CD8-positive, alpha-beta memory T cell (primary cell): ENCODE data around the gene SEMA3A. TPM values are rescaled to one million over a fixed set of nuclear protein-coding genes. Genes with fewer than 3 reads are reported as not detected.

Experiments
- CTCF ChIA-PET: fragments of 350-600 bp; sonication (Branson Sonifier 250); formaldehyde crosslinking; loops from one replicate; lab custom pipeline; 2021; ENCODE audit warnings: antibody characterized with exemption; lab: Charles Lee
- POLR2A ChIA-PET: fragments of 350-600 bp; sonication (Branson Sonifier 250); formaldehyde crosslinking; loops from one replicate; lab custom pipeline; 2021; ENCODE audit warnings: antibody characterized with exemption; lab: Charles Lee
- DNase-seq, 5 donors: peaks; one replicate each; pipeline versions ENCODE4 v3.0.0 to v3.0.0-alpha.2; 2020 to 2022; ENCODE audit warnings: mixed read lengths in 1 of 5
- H3K27ac ChIP-seq: one replicate; pipeline ENCODE4 v1.7.0; 2013; ENCODE audit warnings: low read depth, mild to moderate bottlenecking, low read length, moderate library complexity
- H3K27me3 ChIP-seq: 2 replicates; pipeline ENCODE4 v1.7.0; 2013; ENCODE audit warnings: low read length, mild to moderate bottlenecking; ENCODE audit not compliant: insufficient read depth, poor library complexity, severe bottlenecking
- H3K36me3 ChIP-seq: 2 replicates; pipeline ENCODE4 v1.7.0; 2013; ENCODE audit warnings: mild to moderate bottlenecking, low read length, moderate library complexity; ENCODE audit not compliant: insufficient read depth
- H3K4me1 ChIP-seq: 2 replicates; pipeline ENCODE4 v1.7.0; 2013; ENCODE audit warnings: mild to moderate bottlenecking, low read length, moderate library complexity; ENCODE audit not compliant: insufficient read depth
- H3K4me3 ChIP-seq: 2 replicates; pipeline ENCODE4 v1.7.0; 2013; ENCODE audit warnings: mild to moderate bottlenecking, low read length
- H3K9me3 ChIP-seq: 2 replicates; pipeline ENCODE4 v1.7.0; 2013; ENCODE audit warnings: mild to moderate bottlenecking, low read length
- H3K27ac Mint-ChIP-seq, 8 donors: one replicate each; pipeline ENCODE4 v1.8.0; 2020 to 2021; ENCODE audit warnings: mixed read lengths in 8 of 8, mild to moderate bottlenecking in 6 of 8, inconsistent platforms in 3 of 8, moderate library complexity in 3 of 8
- H3K27me3 Mint-ChIP-seq, 2 donors: one replicate each; pipeline ENCODE4 v1.8.0; 2020 to 2021; ENCODE audit warnings: mixed read lengths in 2 of 2, mild to moderate bottlenecking in 1 of 2, moderate library complexity in 1 of 2
- H3K36me3 Mint-ChIP-seq, 3 donors: one replicate each; pipeline ENCODE4 v1.8.0; 2020 to 2021; ENCODE audit warnings: mixed read lengths in 3 of 3, inconsistent platforms in 1 of 3, mild to moderate bottlenecking in 1 of 3
- H3K4me1 Mint-ChIP-seq, 3 donors: one replicate each; pipeline ENCODE4 v1.8.0; 2020 to 2021; ENCODE audit warnings: mixed read lengths in 3 of 3, inconsistent platforms in 1 of 3, mild to moderate bottlenecking in 1 of 3
- H3K4me3 Mint-ChIP-seq, 7 donors: one replicate each; pipeline ENCODE4 v1.8.0; 2020 to 2021; ENCODE audit warnings: mixed read lengths in 7 of 7, mild to moderate bottlenecking in 6 of 7, moderate library complexity in 4 of 7, inconsistent platforms in 2 of 7
- H3K9me3 Mint-ChIP-seq, 5 donors: one replicate each; pipeline ENCODE4 v1.8.0; 2020 to 2022; ENCODE audit warnings: mixed read lengths in 5 of 5, mild to moderate bottlenecking in 3 of 5, moderate library complexity in 2 of 5, inconsistent platforms in 1 of 5
- polyA plus RNA-seq: library from polyadenylated mRNA; unstranded; fragments of 300-500 nt; fragmentation: Illumina TruSeq; gene quantifications from one replicate; pipeline ENCODE4 v1.2.3, GENCODE V29; 2021
- total RNA-seq, 2 experiments: library from RNA; stranded (reverse); gene quantifications; one replicate each; pipeline ENCODE4 v1.2.3, GENCODE V29; 2021

SEMA3A gene
- total and polyA plus RNA-seq, 3 experiments from 2014 or later = not detected

DNA sequence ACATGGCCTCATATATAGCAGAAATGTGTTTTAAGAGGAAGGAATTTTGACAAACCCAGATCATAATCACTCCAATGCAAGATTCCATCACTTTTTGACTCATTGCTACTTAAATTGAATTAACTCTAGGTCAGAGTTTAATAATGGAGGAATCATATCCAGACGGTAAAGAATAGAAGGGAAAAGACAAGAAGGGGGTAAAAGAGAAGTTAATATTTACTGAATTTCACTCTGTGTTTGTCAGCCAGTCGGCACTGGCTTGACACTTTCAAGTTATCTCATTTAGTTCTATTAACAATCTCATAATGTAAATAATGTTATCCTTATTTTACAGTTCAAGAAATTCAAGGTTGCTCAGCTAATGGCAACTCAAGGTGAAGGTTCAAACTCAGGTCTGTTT lies 147.5 kb downstream of the SEMA3A start:
- H3K27me3 Mint-ChIP-seq = no peaks in the 10 kb centered on the region
- H3K4me3 Mint-ChIP-seq = no peak overlapping the region
- Histone ChIP-seq H3K36me3 (no peaks in the 10 kb centered on the region), H3K4me3 (no peak overlapping the region), H3K27ac (no peak overlapping the region), H3K27me3 (no peaks in the 10 kb centered on the region), H3K9me3 (no peaks in the 10 kb centered on the region), H3K4me1 (no peaks in the 10 kb centered on the region)
- DNase-seq = no peak
- H3K4me1 Mint-ChIP-seq = no peaks in the 10 kb centered on the region
- ChIA-PET POLR2A (no interaction called here), CTCF (no interaction called here)
- H3K9me3 Mint-ChIP-seq = peaks cover 3 to 15% (median 4%) of the 10 kb centered on the region in 5 donors
- H3K36me3 Mint-ChIP-seq = no peaks in the 10 kb centered on the region
- no peak overlapping the region for H3K27ac Mint-ChIP-seq

DNA sequence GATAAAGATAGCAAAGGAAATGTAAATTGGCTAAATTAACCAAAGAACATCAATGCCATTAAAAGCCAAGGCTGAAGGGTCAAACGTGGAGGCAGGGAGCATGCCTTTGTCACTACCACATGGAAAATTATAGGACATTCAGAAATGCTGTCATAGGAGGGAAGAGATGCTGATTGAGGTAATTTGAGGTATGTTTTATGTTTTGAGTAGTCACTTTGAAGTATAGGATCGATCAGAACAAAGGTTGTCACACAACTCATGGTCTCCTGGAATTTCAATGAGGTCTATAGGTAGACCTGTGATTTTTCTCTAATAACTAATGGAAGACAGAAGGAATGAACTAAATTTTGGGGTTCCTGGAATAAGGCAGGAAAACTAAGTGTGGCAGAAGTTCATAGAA lies 149.8 kb downstream of the SEMA3A start:
- POLR2A ChIA-PET = no interaction called here
- H3K36me3 ChIP-seq = no peaks in the 10 kb centered on the region
- H3K4me1 ChIP-seq = no peaks in the 10 kb centered on the region
- no peak overlapping the region for H3K4me3 ChIP-seq
- CTCF ChIA-PET = no interaction called here
- H3K27me3 ChIP-seq = no peaks in the 10 kb centered on the region
- peaks cover 3 to 15% (median 4%) of the 10 kb centered on the region in 5 donors for H3K9me3 Mint-ChIP-seq
- no peak overlapping the region for H3K27ac ChIP-seq
- no peaks in the 10 kb centered on the region for H3K9me3 ChIP-seq
- no peak overlapping the region for H3K27ac Mint-ChIP-seq
- no peaks in the 10 kb centered on the region for H3K27me3 Mint-ChIP-seq
- H3K4me1 Mint-ChIP-seq = no peaks in the 10 kb centered on the region
- no peak for DNase-seq
- H3K36me3 Mint-ChIP-seq = no peaks in the 10 kb centered on the region
- H3K4me3 Mint-ChIP-seq = no peak overlapping the region

DNA sequence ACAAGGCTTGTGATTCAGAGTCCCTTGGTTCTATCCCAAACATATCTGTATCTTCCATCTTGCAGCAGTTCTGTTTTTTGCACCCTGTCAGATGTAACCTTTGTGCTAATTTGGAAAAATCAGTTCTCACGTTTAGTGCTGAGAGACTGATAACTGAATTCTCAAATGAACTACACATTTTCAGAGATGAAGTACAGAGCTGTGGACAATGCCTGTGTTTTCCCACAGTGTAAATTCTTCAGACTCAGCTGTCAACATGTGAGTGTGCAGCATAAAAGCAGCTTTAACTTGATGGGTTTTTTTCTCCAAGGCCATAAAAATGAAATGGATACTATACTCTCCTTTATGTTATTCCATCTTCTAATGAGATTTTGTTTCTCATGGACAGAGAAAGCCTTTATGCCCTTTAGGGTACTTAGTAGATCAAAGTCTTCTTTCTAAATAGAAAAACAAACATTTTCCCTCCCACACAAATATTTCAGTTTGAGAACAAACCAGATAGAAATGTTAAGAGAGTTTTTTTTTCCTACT lies 150.9 kb downstream of the SEMA3A start:
- H3K4me3 Mint-ChIP-seq = no peak overlapping the region
- H3K36me3 Mint-ChIP-seq = no peaks in the 10 kb centered on the region
- no peak overlapping the region for H3K27ac ChIP-seq
- no peak for DNase-seq
- H3K36me3 ChIP-seq = no peaks in the 10 kb centered on the region
- no peaks in the 10 kb centered on the region for H3K9me3 ChIP-seq
- CTCF ChIA-PET = no interaction called here
- no peaks in the 10 kb centered on the region for H3K4me1 Mint-ChIP-seq
- H3K9me3 Mint-ChIP-seq = peaks cover 4 to 15% (median 10%) of the 10 kb centered on the region in 5 donors
- no peaks in the 10 kb centered on the region for H3K27me3 ChIP-seq
- no peaks in the 10 kb centered on the region for H3K4me1 ChIP-seq
- no peak overlapping the region for H3K27ac Mint-ChIP-seq
- POLR2A ChIA-PET = no interaction called here
- H3K27me3 Mint-ChIP-seq = no peaks in the 10 kb centered on the region
- no peak overlapping the region for H3K4me3 ChIP-seq

DNA sequence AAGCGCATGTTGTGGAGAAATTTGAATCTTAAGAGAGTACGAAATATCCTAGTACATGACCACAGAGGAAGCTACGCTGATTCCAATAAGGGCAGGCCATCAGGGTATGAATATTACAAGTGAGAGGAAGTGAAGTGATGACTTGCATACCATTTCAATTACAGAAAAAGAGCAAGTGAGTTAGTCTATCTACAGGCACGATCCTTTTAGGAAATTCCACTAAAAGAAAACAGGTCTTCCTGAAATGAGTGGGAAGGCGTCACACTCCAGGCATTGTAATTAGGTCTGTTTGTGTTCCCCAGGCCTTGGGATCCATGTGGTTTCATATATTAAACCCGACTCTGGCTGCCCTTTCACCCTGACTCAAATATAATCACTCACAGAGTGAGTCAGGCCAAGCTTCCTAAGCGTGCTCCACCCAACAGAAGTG lies 152.5 kb downstream of the SEMA3A start:
- POLR2A ChIA-PET = no interaction called here
- H3K36me3 ChIP-seq = no peaks in the 10 kb centered on the region
- H3K27ac ChIP-seq = no peak overlapping the region
- CTCF ChIA-PET = no interaction called here
- Mint-ChIP-seq H3K4me3 (peak overlapping the region in 1 of 7 donors; percentile 33), H3K4me1 (no peaks in the 10 kb centered on the region), H3K9me3 (peaks cover 4 to 20% (median 10%) of the 10 kb centered on the region in 5 donors), H3K36me3 (no peaks in the 10 kb centered on the region), H3K27me3 (no peaks in the 10 kb centered on the region), H3K27ac (no peak overlapping the region)
- H3K4me1 ChIP-seq = no peaks in the 10 kb centered on the region
- H3K27me3 ChIP-seq = no peaks in the 10 kb centered on the region
- no peaks in the 10 kb centered on the region for H3K9me3 ChIP-seq
- DNase-seq = no peak
- H3K4me3 ChIP-seq = no peak overlapping the region

DNA sequence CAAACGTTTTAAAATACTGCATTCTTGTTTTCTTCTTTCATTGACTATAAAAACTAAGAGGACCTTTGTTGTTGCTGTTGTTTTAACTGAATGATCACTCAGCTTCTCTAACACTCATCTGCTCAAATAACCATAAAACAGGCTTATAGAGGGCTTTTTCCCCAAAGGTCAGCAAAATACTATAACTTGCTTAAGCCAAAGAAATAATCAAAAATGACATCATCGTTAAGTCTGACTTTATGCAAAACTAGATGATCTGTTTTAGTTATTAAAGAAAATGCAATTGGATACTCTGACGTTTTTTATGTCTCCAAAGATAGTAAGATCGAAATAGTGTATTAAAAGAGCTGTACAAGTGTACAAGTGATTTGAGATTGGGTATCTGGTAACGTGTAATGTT lies 152.9 kb downstream of the SEMA3A start:
- no peaks in the 10 kb centered on the region for H3K4me1 Mint-ChIP-seq
- H3K27ac Mint-ChIP-seq = no peak overlapping the region
- H3K27me3 ChIP-seq = no peaks in the 10 kb centered on the region
- POLR2A ChIA-PET = no interaction called here
- H3K4me3 ChIP-seq = no peak overlapping the region
- no peak overlapping the region for H3K4me3 Mint-ChIP-seq
- no peaks in the 10 kb centered on the region for H3K4me1 ChIP-seq
- H3K27me3 Mint-ChIP-seq = no peaks in the 10 kb centered on the region
- no peaks in the 10 kb centered on the region for H3K36me3 Mint-ChIP-seq
- no peak for DNase-seq
- CTCF ChIA-PET = no interaction called here
- no peaks in the 10 kb centered on the region for H3K36me3 ChIP-seq
- no peaks in the 10 kb centered on the region for H3K9me3 ChIP-seq
- H3K9me3 Mint-ChIP-seq = peaks cover 4 to 19% (median 9%) of the 10 kb centered on the region in 5 donors
- no peak overlapping the region for H3K27ac ChIP-seq

DNA sequence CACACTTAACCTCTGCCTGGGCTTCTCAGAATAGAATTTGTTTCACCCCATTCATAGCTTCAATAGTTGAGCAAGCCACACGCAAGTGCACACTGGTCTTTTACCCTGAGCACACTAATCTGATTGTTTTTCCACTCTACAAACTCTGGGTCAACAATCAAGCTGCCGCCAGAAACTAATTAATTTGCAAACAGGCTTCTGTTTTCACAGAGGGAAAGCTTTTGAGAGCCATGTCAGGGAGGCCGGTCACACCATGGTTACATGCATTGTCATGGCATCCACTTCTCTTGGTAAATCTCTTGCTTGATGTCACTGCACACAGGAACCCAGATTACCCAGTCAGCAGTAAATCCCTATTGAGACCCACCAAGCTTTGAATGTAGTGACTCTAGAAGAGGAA lies 154.2 kb downstream of the SEMA3A start:
- H3K27me3 Mint-ChIP-seq = no peaks in the 10 kb centered on the region

DNA sequence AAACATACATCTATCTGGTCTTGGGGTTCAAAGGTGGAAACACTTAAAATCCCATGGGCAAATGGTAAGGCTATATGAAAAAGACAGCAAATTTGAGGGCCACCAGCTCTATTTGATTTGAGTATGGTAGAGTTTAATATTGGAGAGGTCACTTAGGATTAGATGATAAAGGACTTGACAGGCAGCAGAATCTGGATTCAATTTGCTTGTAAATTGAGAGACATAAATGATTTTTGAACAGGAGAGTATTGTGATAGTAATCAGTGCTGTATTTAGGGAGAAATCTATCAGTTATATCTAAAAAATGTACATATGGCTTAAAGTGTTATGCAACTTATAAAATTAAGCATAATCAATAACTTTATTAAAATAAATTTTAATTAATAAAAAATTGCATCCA lies 155.2 kb downstream of the SEMA3A start:
- CTCF ChIA-PET = no interaction called here
- DNase-seq = no peak
- POLR2A ChIA-PET = no interaction called here
- H3K4me1 ChIP-seq = no peaks in the 10 kb centered on the region
- no peaks in the 10 kb centered on the region for H3K27me3 ChIP-seq
- no peaks in the 10 kb centered on the region for H3K27me3 Mint-ChIP-seq
- H3K27ac ChIP-seq = no peak overlapping the region
- H3K9me3 Mint-ChIP-seq = peaks cover 2 to 11% (median 7%) of the 10 kb centered on the region in 5 donors
- H3K4me3 Mint-ChIP-seq = no peak overlapping the region
- H3K36me3 Mint-ChIP-seq = no peaks in the 10 kb centered on the region
- H3K27ac Mint-ChIP-seq = no peak overlapping the region
- H3K9me3 ChIP-seq = no peaks in the 10 kb centered on the region
- no peaks in the 10 kb centered on the region for H3K4me1 Mint-ChIP-seq
- no peaks in the 10 kb centered on the region for H3K36me3 ChIP-seq
- H3K4me3 ChIP-seq = no peak overlapping the region

More for the DNA sequence above, 154.2 kb downstream of the SEMA3A start:
- Mint-ChIP-seq H3K36me3 (no peaks in the 10 kb centered on the region), H3K9me3 (peaks cover 2 to 12% (median 9%) of the 10 kb centered on the region in 5 donors), H3K27ac (no peak overlapping the region), H3K4me1 (no peaks in the 10 kb centered on the region), H3K4me3 (no peak overlapping the region)
- H3K4me1 ChIP-seq = no peaks in the 10 kb centered on the region
- ChIA-PET CTCF (no interaction called here), POLR2A (interaction anchor here (0.7 kb wide), 1 partner anchor 306 kb away, joined by 9 read pairs; no protein-coding TSS in a partner anchor)
- no peak for DNase-seq
- no peaks in the 10 kb centered on the region for H3K36me3 ChIP-seq
- H3K27me3 ChIP-seq = no peaks in the 10 kb centered on the region
- no peak overlapping the region for H3K27ac ChIP-seq
- no peaks in the 10 kb centered on the region for H3K9me3 ChIP-seq
- H3K4me3 ChIP-seq = no peak overlapping the region

DNA sequence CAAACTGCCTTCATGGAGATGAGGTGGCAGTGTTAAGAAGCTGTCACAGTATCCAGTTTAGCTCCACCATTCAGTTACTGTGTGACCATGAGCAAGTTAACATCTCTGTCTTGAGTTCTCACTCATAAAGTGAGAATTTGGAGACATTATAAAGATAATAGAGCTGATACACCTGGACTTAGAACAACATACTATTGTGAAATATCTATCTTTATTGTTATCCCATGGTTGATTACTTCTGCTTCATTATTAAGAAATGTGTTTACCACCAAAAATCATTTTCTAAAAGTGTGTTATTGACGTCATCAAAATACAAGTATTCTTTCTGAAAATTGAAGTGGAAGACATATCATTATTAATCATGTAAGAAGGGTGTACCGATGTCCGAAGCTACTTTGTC lies 166.9 kb downstream of the SEMA3A start:
- Histone ChIP-seq H3K36me3 (no peaks in the 10 kb centered on the region), H3K27me3 (no peaks in the 10 kb centered on the region), H3K4me1 (no peaks in the 10 kb centered on the region), H3K27ac (no peak overlapping the region), H3K4me3 (no peak overlapping the region), H3K9me3 (no peaks in the 10 kb centered on the region)
- peaks cover 0 to 2% of the 10 kb centered on the region in 2 donors for H3K27me3 Mint-ChIP-seq
- no peaks in the 10 kb centered on the region for H3K4me1 Mint-ChIP-seq
- no peaks in the 10 kb centered on the region for H3K36me3 Mint-ChIP-seq
- ChIA-PET POLR2A (no interaction called here), CTCF (no interaction called here)
- H3K27ac Mint-ChIP-seq = no peak overlapping the region
- no peak overlapping the region for H3K4me3 Mint-ChIP-seq
- no peak for DNase-seq
- H3K9me3 Mint-ChIP-seq = peaks cover 0 to 5% (median 0%) of the 10 kb centered on the region in 5 donors
